Thyroid gland (tissue), 4 donors: Measurements from ENCODE around the gene OTUB1. TPM values are rescaled to one million over a fixed set of nuclear protein-coding genes. Genes with fewer than 3 reads are reported as not detected.
"Not testable (repeated sequence)": the region's sequence is repeated elsewhere in the genome, so short reads cannot be mapped to it uniquely, and the experiment has no call there.

Source experiments
- DNase-seq, 2 donors: peaks; one replicate each; pipeline ENCODE4 v3.0.0-alpha.2; 2019
- H3K27ac ChIP-seq, 3 donors: fragments of 200-600 bp; sonication (generic); 1 replicate in 2 of 3; 2 replicates in 1 of 3; pipeline ENCODE4 v1.5.1; 2016 to 2019; ENCODE audit warnings: mild to moderate bottlenecking in 1 of 3, moderate library complexity in 1 of 3
- H3K27me3 ChIP-seq: fragments of 200-600 bp; sonication (generic); one replicate; pipeline ENCODE4 v1.5.1; 2019
- H3K36me3 ChIP-seq, 2 donors: fragments of 200-600 bp; sonication (generic); one replicate each; pipeline ENCODE4 v1.5.1; 2016 to 2019
- H3K4me1 ChIP-seq, 2 donors: fragments of 200-600 bp; sonication (generic); one replicate each; pipeline ENCODE4 v1.5.1; 2017 to 2019
- H3K4me3 ChIP-seq, 3 donors: fragments of 200-600 bp; sonication (generic); replicated peaks in 1 of 3; 1 replicate in 2 of 3; 2 replicates in 1 of 3; pipeline ENCODE4 v1.5.1; 2016; ENCODE audit warnings: mild to moderate bottlenecking in 1 of 3
- H3K9me3 ChIP-seq: fragments of 200-600 bp; sonication (generic); one replicate; pipeline ENCODE4 v1.5.1; 2017
- POLR2A ChIP-seq, 2 donors: fragments of 450-650 bp; IDR thresholded peaks; one replicate each; pipeline ENCODE4 v1.6.1; 2017; ENCODE audit warnings: antibody characterized with exemption in 2 of 2, mild to moderate bottlenecking in 2 of 2, moderate library complexity in 1 of 2
- WGBS, 2 donors: methylation state at CpG; one replicate each; pipeline ENCODE4 v1.1.5; 2017; 5-methylcytosine and 5-hydroxymethylcytosine counted together
- intact Hi-C: fragments of 100-400 bp; cut with DNase I; formaldehyde crosslinking; loops from one replicate; pipeline ENCODE4 v1.15.1; 2023
- total RNA-seq, 4 donors: library from RNA; depleted of rRNA; stranded (reverse); fragments of >200 nt; gene quantifications; one replicate each; pipeline ENCODE4 v1.2.3, GENCODE V29; 2016
- TF ChIP-seq, protein P1 (sequence below), 6 experiments: fragments of 200-600 bp in 3 of 6; fragments of 450-650 bp in 3 of 6; sonication (generic) in 3 of 6; IDR thresholded peaks; one replicate each; pipeline ENCODE4 v1.5.1; 2016 to 2019; ENCODE audit warnings: antibody characterized with exemption in 6 of 6, mild to moderate bottlenecking in 2 of 6, inconsistent platforms in 1 of 6, moderate library complexity in 1 of 6

Gene OTUB1
- total RNA-seq, 4 donors from 2014 or later: 62.3 to 130 (median 76.1) TPM

- Histone ChIP-seq H3K36me3 (no peaks in the 10 kb centered on the region), H3K27ac (no peak overlapping the region), H3K4me3 (no peak overlapping the region), H3K9me3 (no peaks in the 10 kb centered on the region), H3K27me3 (no peaks in the 10 kb centered on the region), H3K4me1 (no peaks in the 10 kb centered on the region)
- WGBS, 2 donors: 92 to 100% methylated on average over 1 of the region's 1 CpG
- intact Hi-C loops: no loop called here
- TF ChIP-seq POLR2A (IDR thresholded peaks at IDR 0.05): no peak
- TF ChIP-seq, protein P1, sequence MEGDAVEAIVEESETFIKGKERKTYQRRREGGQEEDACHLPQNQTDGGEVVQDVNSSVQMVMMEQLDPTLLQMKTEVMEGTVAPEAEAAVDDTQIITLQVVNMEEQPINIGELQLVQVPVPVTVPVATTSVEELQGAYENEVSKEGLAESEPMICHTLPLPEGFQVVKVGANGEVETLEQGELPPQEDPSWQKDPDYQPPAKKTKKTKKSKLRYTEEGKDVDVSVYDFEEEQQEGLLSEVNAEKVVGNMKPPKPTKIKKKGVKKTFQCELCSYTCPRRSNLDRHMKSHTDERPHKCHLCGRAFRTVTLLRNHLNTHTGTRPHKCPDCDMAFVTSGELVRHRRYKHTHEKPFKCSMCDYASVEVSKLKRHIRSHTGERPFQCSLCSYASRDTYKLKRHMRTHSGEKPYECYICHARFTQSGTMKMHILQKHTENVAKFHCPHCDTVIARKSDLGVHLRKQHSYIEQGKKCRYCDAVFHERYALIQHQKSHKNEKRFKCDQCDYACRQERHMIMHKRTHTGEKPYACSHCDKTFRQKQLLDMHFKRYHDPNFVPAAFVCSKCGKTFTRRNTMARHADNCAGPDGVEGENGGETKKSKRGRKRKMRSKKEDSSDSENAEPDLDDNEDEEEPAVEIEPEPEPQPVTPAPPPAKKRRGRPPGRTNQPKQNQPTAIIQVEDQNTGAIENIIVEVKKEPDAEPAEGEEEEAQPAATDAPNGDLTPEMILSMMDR (IDR thresholded peaks at IDR 0.05): no peak
- DNase-seq: no peak
These were observed 19.8 kb upstream of the OTUB1 start for GRCh38 chr11:63966444-63966843.

DNA sequence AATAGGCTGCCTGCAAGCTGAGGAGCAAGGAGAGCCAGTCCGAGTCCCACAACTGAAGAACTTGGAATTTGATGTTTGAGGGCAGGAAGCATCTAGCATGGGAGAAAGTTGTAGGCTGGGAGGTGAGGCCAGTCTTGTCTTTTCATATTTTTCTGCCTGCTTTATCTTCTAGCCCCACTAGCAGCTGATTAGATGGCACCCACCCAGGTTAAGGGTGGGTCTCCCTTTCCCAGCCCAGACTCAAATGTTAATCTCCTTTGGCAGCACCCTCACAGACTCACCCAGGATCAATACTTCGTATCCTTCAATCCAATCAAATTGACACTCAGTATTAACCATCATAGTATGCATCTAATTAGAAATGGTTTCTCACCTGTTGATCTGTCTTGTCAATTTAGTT lies 16.8 kb upstream of the OTUB1 start:
- no peaks in the 10 kb centered on the region for H3K36me3 ChIP-seq
- H3K4me1 ChIP-seq: peaks cover 0 to 3% of the 10 kb centered on the region in 2 donors
- no peaks in the 10 kb centered on the region for H3K9me3 ChIP-seq
- no peak for DNase-seq
- WGBS, 2 donors: 92 to 94% methylated on average over 2 of the region's 2 CpGs
- H3K4me3 ChIP-seq: no peak overlapping the region
- no peaks in the 10 kb centered on the region for H3K27me3 ChIP-seq
- TF ChIP-seq, protein P1 (IDR thresholded peaks at IDR 0.05): no peak
- intact Hi-C loops: no loop called here
- no peak overlapping the region for H3K27ac ChIP-seq

GRCh38 chr11:63970902-63971301 lies 15.3 kb upstream of the OTUB1 start:
- no peaks in the 10 kb centered on the region for H3K27me3 ChIP-seq
- H3K36me3 ChIP-seq: no peaks in the 10 kb centered on the region
- WGBS, 2 donors: 82 to 88% methylated on average over 5 of the region's 5 CpGs

DNA sequence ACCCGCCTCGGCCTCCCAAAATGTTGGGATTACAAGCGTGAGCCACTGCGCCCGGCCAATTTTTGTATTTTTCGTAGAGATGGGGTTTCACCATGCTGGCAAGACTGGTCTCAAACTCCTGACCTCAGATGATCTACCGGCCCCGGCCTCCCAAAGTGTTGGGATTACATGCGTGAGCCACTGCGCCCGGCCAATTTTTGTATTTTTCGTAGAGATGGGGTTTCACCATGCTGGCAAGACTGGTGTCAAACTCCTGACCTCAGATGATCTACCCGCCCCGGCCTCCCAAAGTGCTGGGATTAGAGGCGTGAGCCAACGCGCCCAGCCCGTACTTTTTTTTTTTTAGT lies 12.4 kb upstream of the OTUB1 start:
- peak in 1 of 2 donors; percentile 22 for DNase-seq
- H3K27ac ChIP-seq: not testable (repeated sequence)

More at GRCh38 chr11:63970902-63971301, 15.3 kb upstream of the OTUB1 start:
- Histone ChIP-seq H3K27ac (no peak overlapping the region), H3K4me3 (no peak overlapping the region), H3K9me3 (no peaks in the 10 kb centered on the region), H3K4me1 (peaks cover 9 to 11% of the 10 kb centered on the region in 2 donors)
- no peak for TF ChIP-seq POLR2A (IDR thresholded peaks at IDR 0.05)
- TF ChIP-seq, protein P1 (IDR thresholded peaks at IDR 0.05): no peak
- intact Hi-C loops: no loop called here
- no peak for DNase-seq

DNA sequence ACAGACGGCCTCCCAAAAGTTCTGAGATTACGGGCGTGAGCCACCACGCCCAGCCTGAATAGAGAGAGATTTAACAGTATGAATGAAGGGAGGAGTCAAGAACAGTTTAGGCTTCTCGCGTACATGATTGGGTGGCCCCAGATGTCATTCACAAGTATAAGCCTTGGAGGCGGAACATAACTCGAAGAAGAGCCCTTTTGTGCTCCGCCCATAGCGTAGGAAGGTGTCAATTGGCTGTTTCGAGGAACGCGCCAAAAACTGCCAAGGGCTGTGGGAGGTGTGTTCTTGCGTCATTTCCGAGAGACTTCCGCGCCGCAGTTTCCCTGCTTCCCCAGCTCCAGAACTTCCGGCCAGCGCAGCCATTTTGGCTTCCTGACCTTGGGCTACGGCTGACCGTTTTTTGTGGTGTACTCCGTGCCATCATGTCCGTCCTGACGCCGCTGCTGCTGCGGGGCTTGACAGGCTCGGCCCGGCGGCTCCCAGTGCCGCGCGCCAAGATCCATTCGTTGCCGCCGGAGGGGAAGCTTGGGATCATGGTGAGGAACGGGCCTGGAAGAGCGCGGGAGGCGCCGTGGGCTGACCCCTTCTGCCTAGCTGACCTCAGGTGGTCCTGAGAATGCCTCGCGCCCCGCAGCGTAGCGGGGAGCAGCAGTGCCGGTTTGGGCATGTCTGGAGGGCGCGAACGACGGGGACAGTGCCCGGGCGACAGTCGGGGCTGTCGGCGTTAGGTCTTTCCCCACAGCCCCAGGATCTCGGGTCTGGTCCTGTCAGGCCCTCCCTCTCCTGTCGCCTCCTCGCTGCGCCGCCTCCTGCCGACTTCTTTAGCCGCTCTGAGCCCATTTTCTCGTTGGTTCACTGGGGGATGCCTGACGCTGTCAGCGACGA lies 11.7 kb upstream of the OTUB1 start, which contains the start of gene COX8A:
Gene COX8A, plus strand, starts transcription at position 362 of the 885 bp plus-strand sequence. Its CDS starts 61 bp downstream, at position 423.
- H3K4me3 ChIP-seq: peak within 1 kb of the TSS; percentile 77 to 93 (median 84)
- TF ChIP-seq, protein P1 (IDR thresholded peaks at IDR 0.05): peak in 2 of 6 experiments; percentile 7 to 11
- TF ChIP-seq POLR2A (IDR thresholded peaks at IDR 0.05): peak; percentile 59 to 81
- WGBS, 2 donors: 0 to 1% methylated on average over 20 to 37 of the region's 67 CpGs
- H3K9me3 ChIP-seq: no peaks in the 10 kb centered on the region
- H3K27ac ChIP-seq: peak within 1 kb of the TSS; percentile 85 to 95 (median 91)
- DNase-seq: peak; percentile 99
- no peaks in the 10 kb centered on the region for H3K27me3 ChIP-seq
- peaks cover 19 to 20% of the 10 kb centered on the region in 2 donors for H3K4me1 ChIP-seq
- H3K36me3 ChIP-seq: no peaks in the 10 kb centered on the region
- intact Hi-C loops: no loop called here

More for the DNA sequence above, 12.4 kb upstream of the OTUB1 start:
- H3K4me3 ChIP-seq, H3K27me3 ChIP-seq, intact Hi-C loops, H3K36me3 ChIP-seq, H3K9me3 ChIP-seq: not testable (repeated sequence)
- H3K4me1 ChIP-seq: peaks cover 19 to 20% of the 10 kb centered on the region in 2 donors
- WGBS, 2 donors: 70 to 71% methylated on average over 18 of the region's 18 CpGs
